ENCODE data around the gene ACRBP.

- no peak for TF ChIP-seq CTCF (conservative IDR thresholded peaks at IDR 0.05)
- TF ChIP-seq EZH2 (IDR thresholded peaks at IDR 0.05; ENCODE audit: low read depth) = no peak
Observed at GRCh38 chr12:6643569-6644256, 3.5 kb downstream of the ACRBP start.

Measured in PC-9 (cell line).